GM06990 (cell line): ENCODE measurements around the gene TTBK1.
A peak's percentile ranks its signal among the peaks of the same experiment; 100 is the strongest.

ENCODE experiments used
- DNase-seq: peaks from one replicate; pipeline ENCODE4 v3.0.0-alpha.2; 2011; ENCODE audit not compliant: insufficient read length; ENCODE audit errors: extremely low read depth
- H3K27me3 ChIP-seq: replicated peaks from 2 replicates; pipeline ENCODE4 v1.6.0; 2011; ENCODE audit warnings: low read length; ENCODE audit not compliant: control insufficient read depth, insufficient read depth
- H3K36me3 ChIP-seq: 2 replicates; pipeline ENCODE4 v1.5.1; 2011; ENCODE audit warnings: low read length; ENCODE audit not compliant: control insufficient read depth, insufficient read depth
- H3K4me3 ChIP-seq: replicated peaks from 2 replicates; pipeline ENCODE4 v1.5.1; 2011; ENCODE audit warnings: low read depth, mild to moderate bottlenecking, control low read depth, low read length
- TF ChIP-seq, protein P1 (sequence below): IDR thresholded peaks from 2 replicates; pipeline ENCODE4 v1.5.1; 2011; ENCODE audit warnings: low read length, control low read depth, mild to moderate bottlenecking, inconsistent platforms; ENCODE audit not compliant: insufficient read depth, poor library complexity, severe bottlenecking

The TTBK1 gene

DNA sequence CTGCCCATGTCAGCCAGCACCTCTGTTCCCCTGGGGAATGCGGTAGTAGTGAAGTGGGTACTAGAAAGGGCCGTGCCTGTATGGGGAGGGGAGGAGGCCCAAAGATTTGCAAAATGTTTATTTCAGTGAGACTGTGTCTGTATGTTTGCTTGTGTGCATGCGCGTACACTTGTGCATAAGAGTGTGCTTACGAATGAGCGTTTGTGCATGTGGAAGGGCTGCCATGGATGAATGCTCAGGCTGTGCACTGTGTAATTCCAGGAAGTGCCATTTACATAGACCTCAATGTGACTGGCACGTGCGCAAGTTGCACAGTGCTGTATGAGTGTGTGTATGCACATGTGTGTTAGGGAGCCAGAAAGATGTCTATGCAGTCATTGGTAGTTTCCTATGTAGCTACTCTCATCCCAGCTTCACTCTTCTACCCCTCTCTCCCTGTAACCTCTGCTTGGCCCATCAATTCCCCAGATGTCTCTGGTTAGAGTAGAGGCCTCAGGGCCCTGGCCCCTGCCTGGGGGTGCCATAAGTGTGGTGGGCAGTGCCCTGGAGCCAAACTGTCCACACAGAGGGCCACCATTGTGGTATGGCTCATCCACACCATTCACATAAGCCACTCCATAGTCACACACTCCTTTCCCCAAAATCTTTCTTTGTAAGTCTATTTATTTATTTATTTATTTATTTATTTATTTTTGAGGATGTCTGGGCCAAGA, 28.0 kb downstream of the TTBK1 start:
- H3K27me3 ChIP-seq: no peaks in the 10 kb centered on the region; the same call in 1 of the 2 replicates
- H3K4me3 ChIP-seq: no peak overlapping the region
- no peaks in the 10 kb centered on the region for H3K36me3 ChIP-seq
- DNase-seq: no peak
- TF ChIP-seq, protein P1, sequence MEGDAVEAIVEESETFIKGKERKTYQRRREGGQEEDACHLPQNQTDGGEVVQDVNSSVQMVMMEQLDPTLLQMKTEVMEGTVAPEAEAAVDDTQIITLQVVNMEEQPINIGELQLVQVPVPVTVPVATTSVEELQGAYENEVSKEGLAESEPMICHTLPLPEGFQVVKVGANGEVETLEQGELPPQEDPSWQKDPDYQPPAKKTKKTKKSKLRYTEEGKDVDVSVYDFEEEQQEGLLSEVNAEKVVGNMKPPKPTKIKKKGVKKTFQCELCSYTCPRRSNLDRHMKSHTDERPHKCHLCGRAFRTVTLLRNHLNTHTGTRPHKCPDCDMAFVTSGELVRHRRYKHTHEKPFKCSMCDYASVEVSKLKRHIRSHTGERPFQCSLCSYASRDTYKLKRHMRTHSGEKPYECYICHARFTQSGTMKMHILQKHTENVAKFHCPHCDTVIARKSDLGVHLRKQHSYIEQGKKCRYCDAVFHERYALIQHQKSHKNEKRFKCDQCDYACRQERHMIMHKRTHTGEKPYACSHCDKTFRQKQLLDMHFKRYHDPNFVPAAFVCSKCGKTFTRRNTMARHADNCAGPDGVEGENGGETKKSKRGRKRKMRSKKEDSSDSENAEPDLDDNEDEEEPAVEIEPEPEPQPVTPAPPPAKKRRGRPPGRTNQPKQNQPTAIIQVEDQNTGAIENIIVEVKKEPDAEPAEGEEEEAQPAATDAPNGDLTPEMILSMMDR: no peak

DNA sequence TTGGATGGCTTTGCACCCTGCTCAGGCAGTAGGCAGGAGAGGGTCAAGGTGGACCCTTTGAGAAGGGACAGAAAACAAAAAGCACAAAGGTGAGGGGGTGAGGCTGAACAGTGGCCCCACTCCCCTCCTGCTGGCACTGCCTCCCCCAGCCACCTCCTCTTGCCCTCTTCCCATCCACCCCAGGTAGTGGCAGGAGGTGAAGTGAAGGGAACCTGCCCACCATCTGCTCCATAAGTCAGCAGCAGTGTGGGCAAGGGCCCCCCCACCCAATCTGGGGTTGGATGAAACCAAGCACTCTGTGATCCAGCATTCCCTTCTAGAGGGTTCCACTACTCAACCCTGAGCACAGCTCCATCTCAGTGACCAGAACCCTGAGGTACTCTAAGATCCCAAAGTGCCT, 28.7 kb downstream of the TTBK1 start:
- TF ChIP-seq, protein P1: no peak
- Histone ChIP-seq H3K27me3 (no peaks in the 10 kb centered on the region; the same call in 1 of the 2 replicates), H3K4me3 (no peak overlapping the region), H3K36me3 (no peaks in the 10 kb centered on the region)
- DNase-seq: no peak

- Histone ChIP-seq H3K27me3 (no peaks in the 10 kb centered on the region; the same call in 1 of the 2 replicates), H3K4me3 (no peak overlapping the region), H3K36me3 (no peaks in the 10 kb centered on the region)
- TF ChIP-seq, protein P1: no peak
- DNase-seq: no peak
Observed at GRCh38 chr6:43273707-43274106, 30.4 kb downstream of the TTBK1 start.

DNA sequence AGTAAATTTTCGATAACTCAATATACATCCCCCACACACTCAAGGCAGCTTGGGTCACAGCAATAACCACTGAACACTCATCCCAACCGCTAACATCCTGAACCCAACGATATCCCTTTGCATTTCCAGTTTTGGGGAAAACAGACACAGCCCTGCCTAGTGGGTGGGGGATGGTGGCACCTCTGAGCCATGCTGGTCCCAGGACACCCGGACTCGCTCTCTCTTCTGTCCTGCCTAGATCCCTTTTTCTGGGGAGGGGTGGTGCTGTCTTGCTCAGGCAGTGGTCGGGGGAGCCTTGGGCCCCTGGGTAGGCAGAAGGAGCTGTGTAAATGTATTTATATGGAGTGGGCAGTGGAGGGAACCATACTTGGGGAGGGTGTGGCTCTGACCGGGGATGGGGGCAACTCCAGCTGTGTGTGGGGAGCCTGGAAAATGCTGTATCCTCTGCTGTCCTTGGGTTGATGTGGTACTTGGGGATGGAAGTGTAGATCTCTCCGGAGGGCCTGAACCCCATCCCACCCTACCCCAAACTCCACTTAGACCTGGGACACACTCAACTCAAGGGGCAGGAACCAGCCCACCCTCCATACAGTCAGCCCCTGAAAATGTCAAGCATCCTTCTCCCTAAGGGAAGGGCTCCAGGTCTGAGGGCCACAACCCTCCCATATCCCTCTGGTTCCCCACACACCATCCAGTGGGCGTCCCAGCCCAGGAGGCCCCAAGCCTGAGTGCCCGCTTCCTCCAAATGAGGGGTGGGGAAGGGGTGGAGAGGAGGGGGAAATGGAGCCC, 31.0 kb downstream of the TTBK1 start:
- no peaks in the 10 kb centered on the region for H3K36me3 ChIP-seq
- no peak overlapping the region for H3K4me3 ChIP-seq
- no peaks in the 10 kb centered on the region; the same call in 1 of the 2 replicates for H3K27me3 ChIP-seq
- no peak for DNase-seq
- TF ChIP-seq, protein P1: no peak

GRCh38 chr6:43274916-43275597, 31.8 kb downstream of the TTBK1 start:
- DNase-seq: no peak
- TF ChIP-seq, protein P1: no peak
- no peaks in the 10 kb centered on the region; the same call in 1 of the 2 replicates for H3K27me3 ChIP-seq
- H3K36me3 ChIP-seq: no peaks in the 10 kb centered on the region
- peak overlapping the region; percentile 47 for H3K4me3 ChIP-seq
